Activated B cell treated with CpG ODN at 0.5 μM for 24 hours (primary cell): Measurements from ENCODE around the gene TPSG1. TPM values are rescaled to one million over a fixed set of nuclear protein-coding genes. Genes with fewer than 3 reads are reported as not detected.

ENCODE experiments used
- ATAC-seq: fragments of 200-7000 bp; cut with Tn5 transposase; one replicate; pipeline ENCODE4 v1.10.0; 2021; ENCODE audit warnings: low read depth, mild to moderate bottlenecking, moderate library complexity
- CTCF ChIA-PET: fragments of 350-600 bp; sonication (Branson Sonifier 250); formaldehyde crosslinking; loops from one replicate; lab custom pipeline; 2021; ENCODE audit warnings: antibody characterized with exemption; lab: Charles Lee
- POLR2A ChIA-PET: fragments of 350-600 bp; sonication (Branson Sonifier 250); formaldehyde crosslinking; loops from one replicate; lab custom pipeline; 2021; ENCODE audit warnings: antibody characterized with exemption; lab: Charles Lee
- DNase-seq: peaks from one replicate; pipeline ENCODE4 v3.0.0; 2022
- H3K27ac Mint-ChIP-seq: one replicate; pipeline ENCODE4 v1.8.0; 2020; ENCODE audit warnings: mixed read lengths
- H3K27me3 Mint-ChIP-seq: one replicate; pipeline ENCODE4 v1.8.0; 2021; ENCODE audit warnings: mixed read lengths
- H3K36me3 Mint-ChIP-seq: one replicate; pipeline ENCODE4 v1.8.0; 2021; ENCODE audit warnings: low read depth, mixed read lengths
- H3K4me1 Mint-ChIP-seq: one replicate; pipeline ENCODE4 v1.8.0; 2021; ENCODE audit warnings: mixed read lengths
- H3K4me3 Mint-ChIP-seq: one replicate; pipeline ENCODE4 v1.8.0; 2020; ENCODE audit warnings: mild to moderate bottlenecking, mixed read lengths
- H3K9me3 Mint-ChIP-seq: one replicate; pipeline ENCODE4 v1.8.0; 2020; ENCODE audit warnings: mixed read lengths
- intact Hi-C: fragments of 100-400 bp; cut with micrococcal nuclease; formaldehyde crosslinking; loops from one replicate; pipeline ENCODE4 v1.15.1; 2024
- total RNA-seq: library from RNA; stranded (reverse); gene quantifications from 2 replicates; pipeline ENCODE4 v1.2.3, GENCODE V29; 2022
- TF ChIP-seq, protein P1 (sequence below): fragments of 200-600 bp; IDR thresholded peaks from one replicate; pipeline ENCODE4 v1.8.0; 2022; ENCODE audit warnings: antibody characterized with exemption, mild to moderate bottlenecking

TPSG1 gene
- total RNA-seq, 1 donor from 2014 or later = not detected

DNA sequence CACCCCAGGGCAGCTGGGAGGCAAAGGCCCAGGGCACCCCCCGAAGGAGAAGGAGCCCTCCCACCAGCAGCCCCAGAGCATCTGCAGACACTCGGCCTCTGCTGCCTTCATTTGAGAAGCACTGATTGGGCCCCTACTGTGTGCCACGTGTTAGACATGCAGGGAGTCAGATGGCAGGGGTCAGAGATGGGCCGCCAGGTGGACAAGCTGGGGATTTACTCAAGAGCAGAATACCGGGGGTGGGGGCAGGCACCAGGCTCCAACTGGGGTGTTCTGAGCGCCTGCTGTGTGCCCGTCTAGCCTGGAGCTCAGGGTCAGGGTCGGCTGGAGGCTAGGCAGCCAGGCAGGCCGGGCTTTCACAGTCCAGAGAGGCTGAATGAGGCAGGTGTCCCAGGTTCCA lies 18.7 kb downstream of the TPSG1 start:
- no peak overlapping the region for H3K4me3 Mint-ChIP-seq
- H3K36me3 Mint-ChIP-seq = no peaks in the 10 kb centered on the region
- no peaks in the 10 kb centered on the region for H3K27me3 Mint-ChIP-seq
- intact Hi-C loops = no loop called here
- no peaks in the 10 kb centered on the region for H3K9me3 Mint-ChIP-seq
- POLR2A ChIA-PET = no interaction called here
- ATAC-seq (no peak), DNase-seq (no peak)
- TF ChIP-seq, protein P1, sequence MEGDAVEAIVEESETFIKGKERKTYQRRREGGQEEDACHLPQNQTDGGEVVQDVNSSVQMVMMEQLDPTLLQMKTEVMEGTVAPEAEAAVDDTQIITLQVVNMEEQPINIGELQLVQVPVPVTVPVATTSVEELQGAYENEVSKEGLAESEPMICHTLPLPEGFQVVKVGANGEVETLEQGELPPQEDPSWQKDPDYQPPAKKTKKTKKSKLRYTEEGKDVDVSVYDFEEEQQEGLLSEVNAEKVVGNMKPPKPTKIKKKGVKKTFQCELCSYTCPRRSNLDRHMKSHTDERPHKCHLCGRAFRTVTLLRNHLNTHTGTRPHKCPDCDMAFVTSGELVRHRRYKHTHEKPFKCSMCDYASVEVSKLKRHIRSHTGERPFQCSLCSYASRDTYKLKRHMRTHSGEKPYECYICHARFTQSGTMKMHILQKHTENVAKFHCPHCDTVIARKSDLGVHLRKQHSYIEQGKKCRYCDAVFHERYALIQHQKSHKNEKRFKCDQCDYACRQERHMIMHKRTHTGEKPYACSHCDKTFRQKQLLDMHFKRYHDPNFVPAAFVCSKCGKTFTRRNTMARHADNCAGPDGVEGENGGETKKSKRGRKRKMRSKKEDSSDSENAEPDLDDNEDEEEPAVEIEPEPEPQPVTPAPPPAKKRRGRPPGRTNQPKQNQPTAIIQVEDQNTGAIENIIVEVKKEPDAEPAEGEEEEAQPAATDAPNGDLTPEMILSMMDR = no peak
- CTCF ChIA-PET = no interaction called here
- H3K27ac Mint-ChIP-seq = no peak overlapping the region
- no peaks in the 10 kb centered on the region for H3K4me1 Mint-ChIP-seq

GRCh38 chr16:1204933-1205332 lies 20.1 kb downstream of the TPSG1 start:
- H3K9me3 Mint-ChIP-seq = no peaks in the 10 kb centered on the region
- no peaks in the 10 kb centered on the region for H3K4me1 Mint-ChIP-seq
- no peak overlapping the region for H3K4me3 Mint-ChIP-seq
- ChIA-PET CTCF (no interaction called here), POLR2A (no interaction called here)
- ATAC-seq (no peak), DNase-seq (no peak)
- TF ChIP-seq, protein P1 = no peak
- H3K36me3 Mint-ChIP-seq = no peaks in the 10 kb centered on the region
- H3K27me3 Mint-ChIP-seq = no peaks in the 10 kb centered on the region
- intact Hi-C loops = no loop called here
- no peak overlapping the region for H3K27ac Mint-ChIP-seq

GRCh38 chr16:1202274-1202673 lies 22.8 kb downstream of the TPSG1 start:
- Mint-ChIP-seq H3K27ac (no peak overlapping the region), H3K27me3 (no peaks in the 10 kb centered on the region), H3K4me3 (no peak overlapping the region), H3K9me3 (peaks cover 3% of the 10 kb centered on the region), H3K36me3 (no peaks in the 10 kb centered on the region), H3K4me1 (no peaks in the 10 kb centered on the region)
- ATAC-seq = no peak
- CTCF ChIA-PET = no interaction called here
- TF ChIP-seq, protein P1 = no peak
- no peak for DNase-seq
- POLR2A ChIA-PET = no interaction called here
- intact Hi-C loops = no loop called here

GRCh38 chr16:1201444-1201843 lies 23.6 kb downstream of the TPSG1 start:
- H3K4me1 Mint-ChIP-seq = no peaks in the 10 kb centered on the region
- TF ChIP-seq, protein P1 = no peak
- no peak for ATAC-seq
- no peaks in the 10 kb centered on the region for H3K36me3 Mint-ChIP-seq
- POLR2A ChIA-PET = no interaction called here
- no peak overlapping the region for H3K27ac Mint-ChIP-seq
- no peaks in the 10 kb centered on the region for H3K27me3 Mint-ChIP-seq
- CTCF ChIA-PET = no interaction called here
- intact Hi-C loops = no loop called here
- peaks cover 3% of the 10 kb centered on the region for H3K9me3 Mint-ChIP-seq
- no peak for DNase-seq
- no peak overlapping the region for H3K4me3 Mint-ChIP-seq

- no peaks in the 10 kb centered on the region for H3K4me1 Mint-ChIP-seq
- no peak overlapping the region for H3K27ac Mint-ChIP-seq
- H3K4me3 Mint-ChIP-seq = no peak overlapping the region
- H3K27me3 Mint-ChIP-seq = no peaks in the 10 kb centered on the region
- ChIA-PET CTCF (no interaction called here), POLR2A (no interaction called here)
- no peaks in the 10 kb centered on the region for H3K36me3 Mint-ChIP-seq
- TF ChIP-seq, protein P1 = no peak
- intact Hi-C loops = no loop called here
- DNase-seq (no peak), ATAC-seq (no peak)
- peaks cover 3% of the 10 kb centered on the region for H3K9me3 Mint-ChIP-seq
These were observed 24.9 kb downstream of the TPSG1 start for GRCh38 chr16:1200014-1200627.
